Limb (tissue), 2 donors: ENCODE results near the gene FTCD.

Experiments
- DNase-seq, 2 donors: peaks; one replicate each; pipeline ENCODE4 v3.0.0-alpha.2; 2016; ENCODE audit errors: extremely low spot score in 2 of 2

FTCD gene

GRCh38 chr21:46093668-46094400, 61.5 kb downstream of the FTCD start:
- no peak for DNase-seq

GRCh38 chr21:46092811-46093667, 62.3 kb downstream of the FTCD start:
- peak in 1 of 2 donors; percentile 29 for DNase-seq

- peak; percentile 39 to 65 for DNase-seq
These were observed 63.2 kb downstream of the FTCD start for GRCh38 chr21:46092026-46092764.

GRCh38 chr21:46091631-46092025, 63.8 kb downstream of the FTCD start:
- DNase-seq, result no peak

GRCh38 chr21:46091118-46091517, 64.3 kb downstream of the FTCD start:
- no peak for DNase-seq

GRCh38 chr21:46089285-46089684, 66.1 kb downstream of the FTCD start:
- no peak for DNase-seq

GRCh38 chr21:46088189-46088588, 67.2 kb downstream of the FTCD start:
- no peak for DNase-seq

- DNase-seq, result no peak
These were observed 67.7 kb downstream of the FTCD start for GRCh38 chr21:46087641-46088040.
